C4-2B (cell line): ENCODE measurements around the gene C19orf12.

Experiments used
- CTCF ChIP-seq: fragments of 450-650 bp; conservative IDR thresholded peaks from 2 replicates; pipeline ENCODE4 v1.5.1; 2017; ENCODE audit warnings: mild to moderate bottlenecking
- ZFX ChIP-seq: fragments of 450-650 bp; IDR thresholded peaks from 2 replicates; pipeline ENCODE4 v1.6.1; 2017

GRCh38 chr19:29753190-29753933 lies 38.3 kb upstream of the C19orf12 start:
- TF ChIP-seq CTCF (no peak), ZFX (no peak)
